HG03103 (cell line): Measurements from ENCODE around the gene TMEM131.
"Not testable (repeated sequence)": the region's sequence is repeated elsewhere in the genome, so short reads cannot be mapped to it uniquely, and the experiment has no call there.

ENCODE experiments used
- ATAC-seq: cut with Tn5 transposase; IDR thresholded peaks from one replicate; pipeline ENCODE4 v1.9.1; 2021; ENCODE audit warnings: low read depth; ENCODE audit not compliant: unreplicated experiment

TMEM131 gene

DNA sequence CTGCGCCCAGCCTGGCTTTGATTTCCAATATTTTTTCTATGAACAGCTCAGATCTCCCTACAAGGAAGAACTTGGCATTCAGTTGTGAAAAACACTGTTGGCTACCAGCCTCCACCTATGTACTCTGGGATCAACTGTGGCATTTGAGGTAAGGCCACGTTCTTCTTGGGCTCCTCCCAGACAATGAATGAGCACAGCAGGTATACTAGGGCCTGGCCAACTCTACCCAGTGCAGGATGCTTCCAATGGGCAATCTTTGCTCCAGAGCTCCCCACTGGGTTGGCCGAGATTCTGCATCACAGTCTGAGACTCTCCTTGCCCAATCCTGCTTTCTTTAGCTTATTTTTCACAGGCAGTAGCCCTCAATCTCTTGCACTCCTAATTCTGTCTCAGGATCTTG, 75.9 kb downstream of the TMEM131 start:
- ATAC-seq: no peak

DNA sequence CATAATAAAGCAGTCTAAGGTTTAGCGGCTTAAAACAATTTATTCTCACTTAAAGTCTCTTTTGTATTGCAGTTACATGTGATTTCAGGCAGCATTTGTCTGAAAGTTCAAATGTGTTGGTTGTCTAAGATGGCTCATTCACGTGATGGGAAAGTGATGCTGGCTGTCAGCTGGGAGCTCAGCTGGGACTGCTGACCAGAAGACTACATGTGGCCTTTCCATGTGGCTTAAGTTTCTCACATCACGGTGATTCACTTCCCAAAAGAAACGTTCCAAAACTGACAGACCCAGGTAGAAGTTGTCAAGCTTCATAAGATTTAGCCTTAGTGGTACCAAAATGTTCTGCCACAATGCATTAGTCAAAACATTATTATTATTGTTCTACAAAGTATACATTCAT, 76.9 kb downstream of the TMEM131 start:
- no peak for ATAC-seq

DNA sequence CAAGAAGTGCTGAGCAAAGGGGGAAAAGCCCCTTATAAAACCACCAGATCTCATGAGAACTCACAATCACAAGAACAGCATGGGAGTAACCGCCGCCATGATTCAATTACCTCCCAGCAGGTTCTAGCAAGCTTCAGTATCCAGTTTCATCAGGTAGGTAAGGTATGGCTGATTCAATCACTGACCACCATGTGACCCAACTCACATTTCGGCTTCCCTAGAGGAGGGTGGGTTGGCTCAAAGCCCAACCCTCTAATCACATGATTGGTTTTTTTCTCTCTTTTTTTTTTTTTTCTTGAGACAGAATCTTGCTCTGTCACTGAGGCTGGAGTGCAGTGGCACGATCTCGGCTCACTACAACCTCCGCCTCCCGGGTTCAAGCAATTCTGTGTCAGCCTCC, 78.1 kb downstream of the TMEM131 start:
- ATAC-seq: not testable (repeated sequence)

DNA sequence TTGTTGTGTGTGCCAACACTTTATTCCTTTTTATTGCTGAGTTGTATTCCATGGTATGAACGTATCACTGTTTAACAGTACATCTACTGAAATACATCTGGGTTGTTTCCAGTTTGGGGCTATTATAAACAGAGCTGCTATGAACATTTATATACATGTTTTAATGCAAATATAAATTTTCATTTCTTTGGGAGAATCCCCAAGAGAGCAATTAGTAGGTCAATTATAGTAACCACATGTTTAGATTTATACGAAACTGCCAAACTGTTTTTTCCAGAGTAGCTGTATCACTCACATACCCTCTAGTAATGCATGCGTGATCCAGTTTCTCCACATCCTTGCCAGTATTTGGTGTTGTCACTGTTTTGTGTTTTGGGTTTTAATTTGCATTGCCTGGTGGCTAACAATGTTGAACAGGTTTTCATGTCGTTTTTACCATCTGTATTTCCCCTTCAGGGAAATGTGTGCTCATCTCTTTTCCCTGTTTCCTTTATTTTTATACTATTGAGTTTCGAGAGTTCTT, 81.0 kb downstream of the TMEM131 start:
- no peak for ATAC-seq

DNA sequence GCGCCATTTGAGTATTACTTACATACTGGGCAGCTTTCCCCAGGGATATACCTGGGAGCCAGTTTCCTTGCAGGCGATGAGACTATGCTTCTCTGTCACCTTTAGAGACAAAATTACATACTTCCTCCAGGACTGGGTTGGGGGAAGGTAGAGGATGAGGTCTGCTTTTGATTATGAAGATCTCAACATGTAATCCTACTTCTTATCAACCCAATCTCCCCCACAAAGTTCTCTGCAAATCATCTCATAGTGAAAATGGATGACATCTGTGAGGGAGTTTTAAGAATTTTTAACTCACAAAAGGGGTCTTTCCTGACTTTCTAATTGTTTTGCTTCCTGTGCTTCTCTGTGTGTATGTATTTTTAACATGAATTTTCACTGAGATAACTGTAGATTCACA, 81.9 kb downstream of the TMEM131 start:
- ATAC-seq: no peak

DNA sequence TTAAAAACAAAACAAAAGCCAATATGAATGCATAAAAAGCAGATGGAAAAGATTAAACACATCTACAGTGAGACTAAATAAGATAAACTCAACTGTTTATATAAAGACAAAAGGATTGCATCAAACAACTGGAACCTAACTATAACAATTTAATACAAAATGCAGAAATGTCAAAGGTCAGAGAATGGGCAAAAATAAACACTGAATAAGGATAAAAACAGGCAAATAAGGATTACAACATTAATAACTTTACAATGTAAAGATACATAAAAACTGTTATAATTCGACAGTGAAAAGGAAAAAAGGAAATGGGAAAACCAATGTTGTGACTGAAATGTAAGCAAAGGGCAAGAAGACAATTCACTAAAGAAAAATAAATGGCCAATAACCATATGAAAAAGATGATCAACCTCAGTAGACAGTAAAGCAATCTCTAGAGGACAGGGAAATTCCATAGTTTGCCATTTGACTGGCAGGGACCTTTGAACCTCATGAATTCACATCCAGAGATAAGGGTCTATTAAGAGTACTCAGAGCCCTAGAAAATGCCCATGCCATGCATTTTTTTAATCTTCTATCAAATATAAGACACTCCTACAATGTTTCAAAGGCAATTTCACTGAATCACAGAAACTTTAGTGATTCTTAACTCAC, 83.7 kb downstream of the TMEM131 start:
- ATAC-seq: no peak

DNA sequence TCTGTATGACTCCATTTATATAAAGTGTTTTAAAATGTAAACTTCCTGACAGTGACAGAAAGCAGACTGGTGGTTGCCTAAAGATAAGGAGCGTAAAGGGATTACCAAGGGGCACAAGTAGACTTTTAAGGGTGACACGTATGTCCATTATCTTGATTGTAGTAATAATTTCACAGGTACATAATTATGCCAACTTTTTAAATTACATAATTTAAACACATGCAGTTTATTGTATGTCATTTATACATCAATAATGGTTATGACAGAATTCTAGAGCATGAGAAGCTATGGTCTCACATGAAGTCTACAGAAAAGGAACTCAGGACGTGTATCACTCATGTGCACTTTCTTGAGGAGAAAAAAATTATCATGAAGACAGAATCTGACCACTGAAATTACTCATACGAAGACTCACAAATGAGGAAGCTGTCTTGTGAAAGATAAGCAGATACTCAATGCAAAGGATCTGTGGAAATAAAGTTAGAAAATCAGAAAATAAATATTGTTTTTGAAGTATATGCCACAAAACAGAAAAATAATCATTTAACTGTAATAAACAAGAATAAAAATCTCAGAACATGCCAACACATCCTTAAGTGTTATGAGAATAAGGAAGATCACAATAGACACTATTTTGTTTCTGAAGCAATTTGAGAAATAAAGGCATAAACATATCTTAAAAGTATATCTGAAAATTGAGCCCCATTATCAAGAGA, 84.4 kb downstream of the TMEM131 start:
- ATAC-seq: peak; percentile 65

DNA sequence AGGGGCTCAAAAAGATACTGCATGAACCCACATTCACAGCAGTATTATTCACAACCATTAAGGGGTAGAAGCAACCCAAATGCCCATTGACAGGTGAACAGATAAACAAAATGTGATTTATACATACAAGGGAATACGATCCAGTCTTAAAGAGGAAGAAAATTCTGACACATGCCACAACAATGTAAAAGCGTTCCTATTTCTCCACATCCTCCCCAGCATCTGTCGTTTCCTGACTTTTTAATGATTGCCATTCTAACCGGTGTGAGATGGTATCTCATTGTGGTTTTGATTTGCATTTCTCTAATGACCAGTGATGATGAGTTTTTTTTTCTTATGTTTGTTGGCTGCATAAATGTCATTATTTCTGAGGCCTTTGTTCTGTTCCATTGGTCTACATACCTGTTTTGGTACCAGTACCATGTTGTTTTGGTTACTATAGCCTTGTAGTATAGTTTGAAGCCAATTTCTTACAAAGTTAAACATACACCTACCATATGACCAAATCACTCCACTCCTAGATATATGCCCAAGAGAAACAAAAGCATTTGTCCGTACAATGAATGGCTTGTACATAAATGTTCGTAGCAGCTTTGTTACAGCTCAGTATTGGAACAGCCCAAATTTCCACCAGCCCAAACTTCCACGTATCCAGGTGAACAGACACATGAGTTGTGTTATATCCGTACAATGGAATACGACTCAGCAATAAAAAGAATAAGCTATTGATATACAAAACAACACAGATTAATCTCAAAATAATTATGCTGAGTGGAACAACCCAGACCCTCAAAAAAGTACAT, 85.1 kb downstream of the TMEM131 start:
- ATAC-seq: no peak

DNA sequence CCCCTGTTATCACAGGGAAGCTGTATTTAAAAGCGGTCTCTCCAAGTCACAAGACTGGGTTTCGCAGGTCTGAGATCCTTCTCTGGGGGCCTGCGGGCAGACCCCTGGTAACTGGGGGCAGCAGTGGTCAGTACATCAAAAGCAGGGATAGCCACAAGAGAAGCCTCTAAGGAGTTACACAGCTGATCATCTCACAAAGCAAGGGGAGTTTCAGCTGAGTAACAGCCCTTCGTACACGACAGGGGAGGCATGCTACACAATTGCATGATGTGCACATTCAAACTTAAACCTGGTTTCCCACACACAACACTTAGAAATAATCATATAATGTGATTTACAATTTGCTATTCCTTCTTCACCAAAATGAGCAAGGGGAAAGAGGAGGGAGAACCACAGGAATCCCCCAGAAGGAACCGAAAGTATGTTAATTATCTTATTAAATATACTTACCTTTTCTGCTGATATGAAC, 87.5 kb downstream of the TMEM131 start:
- ATAC-seq: no peak

DNA sequence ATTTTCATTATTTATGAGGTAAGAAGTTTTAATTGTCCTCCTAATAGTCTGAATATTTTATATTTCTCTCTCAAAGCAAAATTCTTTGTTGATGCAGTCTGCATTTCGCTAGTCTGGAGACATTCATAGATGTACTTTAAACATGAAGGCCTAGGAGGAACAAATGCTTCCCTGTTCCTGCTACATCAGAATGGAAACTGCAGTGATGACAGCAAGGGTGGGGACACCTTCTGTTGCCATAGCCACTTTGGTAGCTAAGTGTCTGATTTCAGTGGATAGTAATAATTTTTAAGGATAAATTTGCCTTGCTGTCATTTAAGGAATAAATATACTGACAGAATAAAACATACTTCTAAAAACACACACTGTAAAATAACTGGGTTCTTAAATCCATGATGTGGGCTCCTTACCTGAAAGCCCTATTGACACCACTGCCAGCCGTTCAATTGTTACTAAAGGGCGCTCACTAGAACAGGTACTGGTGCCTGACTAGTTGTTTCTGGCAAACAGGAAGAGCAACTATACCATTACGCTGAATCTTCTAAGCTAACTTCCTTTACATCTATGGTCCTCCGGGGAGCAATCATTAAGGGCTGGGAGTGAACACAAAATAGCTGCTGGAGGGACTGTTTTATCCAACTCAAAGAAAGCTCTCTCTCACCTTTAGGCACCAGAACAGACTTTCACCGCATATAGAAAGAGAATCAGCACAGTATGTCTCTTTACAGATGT, 88.2 kb downstream of the TMEM131 start:
- ATAC-seq: no peak

DNA sequence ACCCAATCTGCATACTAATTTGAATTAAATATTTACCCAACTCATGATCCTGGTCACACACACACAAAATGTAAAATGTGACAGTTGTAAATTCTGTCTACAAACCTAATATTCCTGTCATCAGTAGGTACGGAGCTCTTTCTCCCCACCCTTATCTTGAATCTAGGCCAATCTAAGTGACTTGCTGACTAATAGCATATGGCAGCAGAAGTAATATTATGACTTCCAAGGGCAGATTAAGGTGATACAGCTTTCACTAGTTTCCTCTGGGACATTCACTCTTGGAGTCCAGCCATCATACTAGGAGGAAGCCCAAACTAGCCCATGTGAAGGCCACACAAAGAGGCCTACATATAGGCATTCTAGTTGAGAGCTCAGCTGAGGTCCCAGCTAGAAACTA, 89.4 kb downstream of the TMEM131 start:
- ATAC-seq: no peak

DNA sequence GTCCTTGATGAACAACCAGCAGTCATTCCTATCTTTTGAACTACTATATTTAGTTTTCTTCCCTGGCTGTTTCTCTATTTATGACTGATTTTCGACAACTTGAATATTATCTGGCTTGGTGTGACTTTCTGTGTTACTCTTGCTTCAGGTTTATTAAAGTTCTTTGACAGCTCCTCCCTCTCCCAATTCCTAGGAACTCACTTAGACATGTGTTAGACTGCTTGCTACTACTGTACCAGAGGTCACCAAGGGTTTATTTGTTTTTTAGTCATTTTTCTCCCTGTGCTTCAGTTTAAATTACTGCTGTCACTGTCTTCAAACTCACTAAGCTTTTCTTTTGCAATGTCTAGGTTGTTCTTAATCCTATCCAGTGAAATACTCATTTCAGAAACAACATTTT, 90.5 kb downstream of the TMEM131 start:
- ATAC-seq: no peak

DNA sequence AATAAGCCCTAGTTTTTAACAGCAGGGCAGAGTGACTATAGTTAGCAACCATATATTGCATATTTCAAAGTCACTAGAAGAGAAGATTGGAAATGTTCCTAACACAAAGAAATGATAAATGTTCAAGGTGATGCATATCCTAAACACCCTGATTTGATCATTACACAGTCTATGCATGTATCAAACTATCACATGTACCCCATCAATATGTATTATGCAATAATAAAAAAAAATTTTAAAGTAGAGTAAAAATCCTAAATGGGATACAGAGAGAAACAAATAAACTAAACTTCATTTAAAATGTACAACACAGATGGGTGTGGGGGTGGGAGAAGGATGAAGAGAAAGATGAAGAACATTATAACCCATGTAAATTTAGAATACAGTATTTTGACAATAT, 93.9 kb downstream of the TMEM131 start:
- ATAC-seq: no peak

DNA sequence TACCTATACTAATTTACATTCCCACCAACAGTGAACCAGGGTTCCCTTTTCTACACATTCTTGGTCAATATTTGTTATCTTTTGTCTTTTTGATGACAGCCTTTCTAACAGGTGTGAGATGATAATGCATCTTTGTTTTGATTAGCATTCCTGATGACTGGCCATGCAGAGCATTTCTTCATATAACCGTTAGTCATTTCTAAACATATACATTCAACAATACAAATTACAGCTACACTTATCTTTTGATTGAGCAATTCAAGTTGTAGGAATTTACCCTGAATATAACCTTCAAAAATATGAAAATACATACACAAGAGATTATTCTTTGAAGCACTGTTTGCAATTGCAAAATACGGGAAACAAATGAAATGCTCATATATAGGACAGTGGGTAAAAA, 94.9 kb downstream of the TMEM131 start:
- ATAC-seq: no peak

DNA sequence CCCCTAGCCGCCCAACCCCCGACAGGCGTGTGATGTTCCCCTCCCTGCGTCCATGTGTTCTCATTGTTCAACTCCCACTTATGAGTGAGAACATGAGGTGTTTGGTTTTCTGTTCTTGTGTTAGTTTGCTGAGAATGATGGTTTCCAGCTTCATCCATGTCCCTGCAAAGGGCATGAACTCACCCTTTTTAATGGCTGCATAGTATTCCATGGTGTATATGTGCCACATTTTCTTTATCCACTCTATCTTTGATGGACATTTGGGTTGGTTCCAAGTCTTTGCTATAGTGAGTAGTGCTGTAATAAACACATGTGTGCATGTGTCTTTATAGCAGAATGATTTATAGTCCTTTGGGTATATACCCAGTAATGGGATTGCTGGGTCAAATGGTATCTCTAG, 102.7 kb downstream of the TMEM131 start:
- not testable (repeated sequence) for ATAC-seq

DNA sequence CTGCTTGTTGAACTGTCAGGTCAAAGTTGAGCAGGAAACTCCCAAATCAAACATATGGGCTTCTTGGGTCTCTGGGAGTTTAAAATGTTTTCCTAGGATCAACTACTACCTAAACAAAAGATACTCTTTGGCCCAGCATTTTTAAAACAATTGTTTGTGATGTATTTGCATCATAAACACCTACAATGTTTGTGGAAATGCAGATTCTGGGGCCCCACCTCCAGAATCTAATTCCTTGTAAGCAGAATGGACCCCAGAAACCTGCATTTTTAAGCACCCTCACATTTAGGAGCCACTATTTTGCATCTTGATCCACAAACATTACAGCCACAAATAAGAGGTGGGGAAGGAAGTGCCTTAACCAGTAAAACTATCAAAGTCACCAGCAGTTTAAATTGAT, 104.1 kb downstream of the TMEM131 start:
- no peak for ATAC-seq

DNA sequence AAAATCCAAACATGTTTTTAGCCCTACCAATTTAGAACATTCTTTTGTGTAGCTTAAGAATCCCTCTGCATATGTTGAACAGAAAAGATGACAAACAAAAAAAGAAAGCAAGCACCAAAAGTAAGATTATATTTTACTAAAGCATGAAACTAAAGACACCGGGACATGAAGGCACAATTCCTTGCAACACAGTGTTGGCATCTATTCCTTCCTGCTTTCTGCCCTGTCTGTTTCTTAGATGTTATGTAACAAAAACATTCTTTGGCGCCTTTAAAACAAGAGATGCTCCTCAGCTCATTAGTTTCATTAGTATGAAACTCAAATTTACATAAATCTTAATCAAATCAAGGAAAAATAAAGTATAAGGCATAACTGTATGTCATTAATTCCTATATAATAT, 106.6 kb downstream of the TMEM131 start:
- no peak for ATAC-seq

DNA sequence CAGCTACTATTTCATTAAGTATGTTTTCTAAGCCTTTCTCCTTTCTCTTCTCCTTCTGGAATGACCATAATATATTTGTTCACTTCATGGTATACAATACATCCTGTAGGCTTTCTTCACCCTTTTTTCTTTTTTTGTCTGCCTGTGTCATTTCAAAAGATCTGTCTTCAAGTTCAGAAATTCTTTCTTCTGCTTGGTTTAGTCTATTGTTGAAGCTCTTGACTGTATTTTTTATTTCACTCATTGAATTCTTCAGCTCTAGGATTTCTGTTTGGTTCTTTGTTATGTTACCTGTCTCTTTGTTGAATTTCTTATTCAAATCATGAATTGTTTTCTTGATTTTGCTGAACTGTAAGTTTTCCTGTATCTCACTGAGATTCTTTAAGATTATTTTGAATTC, 109.9 kb downstream of the TMEM131 start:
- ATAC-seq: no peak

DNA sequence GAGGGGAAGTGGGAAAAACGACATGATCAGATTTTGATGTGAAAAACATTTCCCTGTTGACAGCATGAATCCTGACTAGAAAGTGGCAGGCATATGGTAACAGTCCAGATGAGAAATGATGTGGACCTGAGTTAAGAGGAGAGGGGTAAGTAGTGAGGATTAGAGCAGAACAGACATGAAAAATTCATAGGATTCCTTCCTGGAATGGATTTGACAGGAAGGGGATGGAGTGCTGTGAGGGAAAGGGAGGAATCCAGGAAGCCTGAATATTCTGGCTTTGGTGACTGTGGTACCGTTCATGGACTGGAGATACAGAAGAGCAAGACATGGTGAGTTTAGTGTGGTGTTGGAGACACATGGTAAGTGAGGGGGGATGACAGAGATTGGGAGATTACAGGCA, 115.4 kb downstream of the TMEM131 start:
- no peak for ATAC-seq

DNA sequence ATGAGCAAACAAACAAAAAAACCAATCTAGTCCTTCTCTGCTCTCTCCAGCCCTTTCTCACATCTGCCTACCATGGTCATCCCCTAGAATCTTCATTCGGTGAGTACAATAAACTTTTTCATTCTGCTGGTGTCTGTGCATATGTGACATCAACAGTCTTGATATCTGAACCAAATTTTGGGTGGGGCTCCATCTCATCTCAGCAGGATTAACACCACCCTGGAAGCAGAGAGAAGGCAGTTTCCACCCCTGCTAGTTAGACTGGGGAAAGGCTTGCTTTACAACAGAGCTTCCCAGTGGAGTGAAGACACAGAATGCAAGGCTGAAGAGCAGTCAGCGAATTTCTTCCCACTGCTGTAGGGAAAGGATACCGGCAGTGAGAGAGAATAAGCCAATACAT, 116.9 kb downstream of the TMEM131 start:
- ATAC-seq: no peak

DNA sequence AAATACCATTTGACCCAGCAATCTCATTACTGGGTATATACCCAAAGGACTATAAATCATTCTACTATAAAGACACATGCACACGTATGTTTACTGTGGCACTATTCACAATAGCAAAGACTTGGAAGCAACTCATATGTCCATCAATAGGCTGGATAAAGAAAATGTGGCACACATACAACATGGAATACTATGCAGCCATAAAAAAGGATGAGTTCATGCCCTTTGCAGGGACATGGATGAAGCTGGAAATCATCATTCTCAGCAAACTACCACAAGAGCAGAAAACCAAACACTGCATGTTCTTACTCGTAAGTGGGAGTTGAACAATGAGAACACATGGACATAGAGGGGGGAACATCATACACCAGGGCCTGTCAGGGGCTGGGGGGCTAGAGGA, 117.4 kb downstream of the TMEM131 start:
- not testable (repeated sequence) for ATAC-seq
